Cardiac muscle cell (in vitro differentiated cells and primary cell): ENCODE results near the gene SH2D4B. TPM values are rescaled to one million over a fixed set of nuclear protein-coding genes. Genes with fewer than 3 reads are reported as not detected.

Experiments used
- DNase-seq, 2 donors: peaks; one replicate each; pipeline versions ENCODE4 v3.0.0 to v3.0.0-alpha.2; 2010 to 2017; ENCODE audit warnings: low read depth in 1 of 2, low spot score in 1 of 2
- H3K27ac ChIP-seq: fragments of 200-600 bp; sonication (generic); 2 replicates; pipeline ENCODE4 v1.5.1; 2016
- H3K27me3 ChIP-seq: fragments of 200-600 bp; sonication (generic); 2 replicates; pipeline ENCODE4 v1.6.0; 2016; ENCODE audit warnings: control low read depth
- H3K36me3 ChIP-seq: fragments of 200-600 bp; sonication (generic); 2 replicates; pipeline ENCODE4 v1.5.1; 2016; ENCODE audit warnings: control low read depth
- H3K4me1 ChIP-seq: fragments of 200-600 bp; sonication (generic); 2 replicates; pipeline ENCODE4 v1.8.1; 2017; ENCODE audit warnings: low read depth, mild to moderate bottlenecking, mixed run types
- H3K4me3 ChIP-seq: fragments of 200-600 bp; sonication (generic); 2 replicates; pipeline ENCODE4 v1.5.1; 2016; ENCODE audit warnings: mild to moderate bottlenecking
- H3K9me3 ChIP-seq: fragments of 200-600 bp; sonication (generic); 2 replicates; pipeline ENCODE4 v1.5.1; 2017; ENCODE audit warnings: low read depth, mild to moderate bottlenecking, control low read depth
- CTCF ChIP-seq: IDR thresholded peaks from 2 replicates; pipeline ENCODE4 v1.5.1; 2012; ENCODE audit warnings: low read depth, mild to moderate bottlenecking, low read length
- polyA plus RNA-seq: library from polyadenylated mRNA; unstranded; fragments of >200 nt; fragmentation: Nextera tagmentation; extraction: Ambion mirVana; gene quantifications from 2 replicates; pipeline ENCODE4 v1.2.1, GENCODE V29; 2016
- total RNA-seq: library from RNA; depleted of rRNA; stranded (reverse); fragments of >200 nt; gene quantifications from 2 replicates; pipeline ENCODE4 v1.2.3, GENCODE V29; 2016

The SH2D4B gene
- total and polyA plus RNA-seq, 2 experiments from 2014 or later = not detected

GRCh38 chr10:80502621-80503583 is 34.8 kb upstream of the SH2D4B start:
- no peak for TF ChIP-seq CTCF
- no peak overlapping the region for H3K27ac ChIP-seq

GRCh38 chr10:80503584-80504157 is 34.0 kb upstream of the SH2D4B start:
- no peaks in the 10 kb centered on the region for H3K9me3 ChIP-seq
- DNase-seq = no peak
- H3K36me3 ChIP-seq = no peaks in the 10 kb centered on the region
- H3K4me3 ChIP-seq = no peak overlapping the region
- H3K27ac ChIP-seq = no peak overlapping the region
- H3K4me1 ChIP-seq = peaks cover 15% of the 10 kb centered on the region
- TF ChIP-seq CTCF = no peak
- no peaks in the 10 kb centered on the region for H3K27me3 ChIP-seq

More at GRCh38 chr10:80502621-80503583, 34.8 kb upstream of the SH2D4B start:
- H3K36me3 ChIP-seq = no peaks in the 10 kb centered on the region
- H3K4me1 ChIP-seq = peaks cover 16% of the 10 kb centered on the region
- no peak for DNase-seq
- H3K27me3 ChIP-seq = no peaks in the 10 kb centered on the region
- no peak overlapping the region for H3K4me3 ChIP-seq
- H3K9me3 ChIP-seq = no peaks in the 10 kb centered on the region

- Histone ChIP-seq H3K9me3 (no peaks in the 10 kb centered on the region), H3K4me3 (no peak overlapping the region), H3K27me3 (no peaks in the 10 kb centered on the region), H3K36me3 (no peaks in the 10 kb centered on the region), H3K4me1 (peaks cover 10% of the 10 kb centered on the region), H3K27ac (peak overlapping the region; percentile 17)
- no peak for TF ChIP-seq CTCF
- peak in 1 of 2 donors; percentile 42 for DNase-seq
Measured at GRCh38 chr10:80504158-80504811, 33.4 kb upstream of the SH2D4B start.

GRCh38 chr10:80504897-80505465 is 32.7 kb upstream of the SH2D4B start:
- no peak for DNase-seq
- no peaks in the 10 kb centered on the region for H3K9me3 ChIP-seq
- H3K36me3 ChIP-seq = no peaks in the 10 kb centered on the region
- peaks cover 10% of the 10 kb centered on the region for H3K4me1 ChIP-seq
- no peaks in the 10 kb centered on the region for H3K27me3 ChIP-seq
- H3K4me3 ChIP-seq = no peak overlapping the region
- no peak for TF ChIP-seq CTCF
- peak overlapping the region; percentile 17 for H3K27ac ChIP-seq

- no peak overlapping the region for H3K27ac ChIP-seq
Measured at GRCh38 chr10:80506189-80506575, 31.5 kb upstream of the SH2D4B start.

More at GRCh38 chr10:80506189-80506575, 31.5 kb upstream of the SH2D4B start:
- H3K4me3 ChIP-seq = no peak overlapping the region
- peaks cover 10% of the 10 kb centered on the region for H3K4me1 ChIP-seq
- no peaks in the 10 kb centered on the region for H3K9me3 ChIP-seq
- H3K36me3 ChIP-seq = no peaks in the 10 kb centered on the region
- no peak for TF ChIP-seq CTCF
- no peaks in the 10 kb centered on the region for H3K27me3 ChIP-seq
- no peak for DNase-seq
